ENCODE results near the gene FLNB.
A peak's percentile ranks its signal among the peaks of the same experiment; 100 is the strongest.

FLNB gene

GRCh38 chr3:58059349-58060321, 51.4 kb downstream of the FLNB start:
- no peak for DNase-seq

- no peak for DNase-seq
These were observed 54.2 kb downstream of the FLNB start for GRCh38 chr3:58062472-58062871.

DNA sequence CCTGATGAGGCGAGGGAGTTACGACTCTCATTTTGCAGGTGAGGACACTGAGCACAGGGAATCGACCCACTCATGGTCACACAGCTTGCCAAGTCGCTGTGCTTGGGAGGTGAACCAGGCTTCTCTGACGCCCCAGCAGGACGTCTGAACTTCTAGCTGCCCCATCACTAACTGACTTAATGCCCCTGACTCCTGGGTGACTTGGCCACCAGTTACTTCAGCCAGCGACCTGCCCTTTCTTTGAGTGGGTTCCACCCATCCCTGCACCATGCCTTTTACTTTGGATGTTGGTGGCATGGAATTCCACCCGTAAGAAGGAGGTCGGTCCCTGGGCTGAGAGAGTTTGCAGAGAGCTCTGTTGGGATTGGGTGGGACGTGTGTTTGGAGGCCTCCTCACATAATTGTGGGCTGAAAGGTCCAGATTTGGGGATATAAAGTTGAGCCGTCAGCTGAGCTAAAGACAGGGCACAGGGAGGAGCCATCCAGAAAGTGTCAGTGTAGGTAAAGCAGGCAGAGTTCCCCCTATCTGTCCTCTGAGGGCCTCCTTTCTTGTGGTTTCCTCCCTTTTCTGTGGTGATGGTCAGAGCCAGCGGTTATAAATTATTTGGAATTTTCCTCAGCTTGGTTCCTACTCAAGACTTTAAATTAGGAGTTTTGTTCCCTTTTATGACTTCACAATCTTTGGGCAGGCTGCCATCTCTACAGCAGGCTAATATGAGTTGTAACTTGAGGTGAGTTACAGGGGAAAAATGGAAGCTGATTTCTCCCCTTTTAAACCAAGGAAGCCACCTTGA, 55.0 kb downstream of the FLNB start:
- no peak for DNase-seq

DNA sequence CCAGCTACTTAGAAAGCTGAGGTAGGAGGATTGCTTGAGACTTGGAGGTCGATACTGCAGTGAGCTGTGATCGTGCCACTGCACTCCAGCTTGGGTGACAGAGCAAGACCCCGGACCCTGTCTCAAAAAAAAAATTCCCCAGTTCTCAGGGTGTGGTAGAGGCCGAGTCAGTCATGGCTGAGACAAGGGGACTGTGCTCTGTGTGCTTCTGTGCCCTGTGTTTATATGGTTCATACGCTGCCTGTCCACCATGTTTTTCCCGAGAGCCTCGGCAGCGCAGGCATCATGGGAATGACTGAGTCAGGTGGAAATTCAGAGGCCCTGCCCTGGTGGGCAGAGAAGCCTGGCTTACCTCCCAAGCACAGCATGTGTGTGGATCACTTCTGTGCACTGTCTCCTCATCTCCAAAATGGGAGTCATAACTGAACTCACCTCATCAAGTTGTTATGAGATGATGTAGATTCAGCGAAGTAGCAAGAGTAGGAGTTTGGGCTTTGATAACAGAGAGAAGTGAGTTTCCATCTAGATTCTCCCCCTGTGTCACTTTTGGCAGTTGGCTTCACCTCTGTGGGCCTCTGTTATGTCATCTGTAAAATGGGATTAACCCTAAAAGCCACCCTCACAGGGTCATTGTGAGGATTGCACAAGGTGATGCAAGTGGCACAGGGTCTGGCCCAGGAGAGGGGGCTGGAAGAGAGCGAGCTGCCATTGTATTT, 56.9 kb downstream of the FLNB start:
- no peak for DNase-seq

DNA sequence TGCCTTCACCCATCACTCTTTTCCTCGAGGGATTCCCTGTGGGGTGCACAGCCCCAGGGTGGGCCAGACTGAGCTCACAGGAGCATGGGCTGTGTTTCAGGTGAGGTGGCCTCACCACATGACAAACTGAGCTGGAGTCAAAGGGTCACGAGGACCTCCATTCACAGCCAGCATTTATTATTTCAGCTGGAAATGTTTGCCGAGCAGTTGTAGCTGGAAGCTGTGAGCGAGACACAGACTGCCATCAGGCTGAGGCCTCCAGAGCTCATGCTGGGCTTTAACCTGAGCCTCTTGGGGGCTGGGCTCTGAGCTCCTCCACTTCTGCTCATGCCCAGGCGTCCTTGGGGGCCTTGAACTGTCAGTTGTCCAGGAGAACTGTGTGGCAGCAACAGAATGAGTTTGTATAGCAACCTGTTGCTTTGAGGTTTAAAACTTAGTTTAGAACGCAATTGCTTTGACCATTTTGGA, 57.5 kb downstream of the FLNB start:
- no peak for DNase-seq

GRCh38 chr3:58066842-58067241, 58.6 kb downstream of the FLNB start:
- no peak for DNase-seq

DNA sequence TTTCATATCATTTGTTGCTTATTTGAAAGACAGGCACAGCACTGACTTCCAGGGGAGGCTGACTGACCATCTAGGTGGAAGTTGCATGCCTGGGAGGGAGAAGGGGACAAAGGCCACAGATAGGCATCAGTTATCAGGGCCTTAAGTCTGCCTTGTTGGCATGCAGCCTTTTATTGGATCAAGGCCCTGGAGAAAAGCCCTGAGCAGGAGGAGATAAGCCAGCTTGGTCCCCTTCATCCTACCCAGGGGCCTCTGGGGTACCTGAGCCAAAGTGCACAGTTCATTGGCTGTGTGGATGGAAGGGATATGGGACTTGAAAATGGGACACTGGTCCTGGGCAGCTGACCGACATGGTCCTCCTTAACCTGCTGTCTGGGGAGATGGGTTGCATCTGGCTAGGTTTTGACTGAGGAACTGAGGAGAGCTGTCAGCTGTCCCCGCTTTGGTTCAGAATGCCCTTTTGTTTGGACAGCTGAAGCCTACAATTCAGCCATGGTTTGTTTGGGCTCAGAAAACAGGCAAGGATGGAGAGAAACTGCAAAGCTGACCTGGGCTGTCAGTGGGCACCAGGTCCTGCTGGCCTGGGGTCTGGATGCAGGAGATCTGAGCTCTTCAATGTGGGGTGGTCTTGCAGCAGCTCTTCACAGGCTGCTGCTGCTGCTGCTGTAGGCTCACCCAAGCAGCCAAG, 60.0 kb downstream of the FLNB start:
- DNase-seq = no peak

DNA sequence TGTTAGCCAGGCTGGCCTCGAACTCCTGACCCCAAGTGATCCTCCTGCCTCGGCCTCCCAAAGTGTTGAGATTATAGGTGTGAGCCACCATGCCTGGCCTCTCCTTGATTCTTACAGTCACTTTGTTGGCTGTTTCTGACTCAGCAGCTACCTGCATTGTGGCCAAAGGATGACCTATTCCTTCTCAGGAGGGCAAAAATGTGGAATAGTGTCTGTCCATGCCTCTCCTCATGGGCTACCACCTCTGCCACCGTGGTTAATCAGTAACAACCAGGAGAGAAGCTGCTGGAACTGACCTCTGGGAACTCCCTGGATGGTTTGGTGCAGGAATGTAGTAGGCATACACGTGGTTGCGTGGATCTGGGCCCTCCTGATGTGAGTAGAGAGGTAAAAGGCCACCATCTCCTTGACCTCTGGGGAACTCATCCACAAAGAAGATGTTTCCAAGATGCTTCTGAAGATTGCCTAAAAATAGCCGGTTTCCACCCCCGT, 63.3 kb downstream of the FLNB start:
- DNase-seq = no peak

DNA sequence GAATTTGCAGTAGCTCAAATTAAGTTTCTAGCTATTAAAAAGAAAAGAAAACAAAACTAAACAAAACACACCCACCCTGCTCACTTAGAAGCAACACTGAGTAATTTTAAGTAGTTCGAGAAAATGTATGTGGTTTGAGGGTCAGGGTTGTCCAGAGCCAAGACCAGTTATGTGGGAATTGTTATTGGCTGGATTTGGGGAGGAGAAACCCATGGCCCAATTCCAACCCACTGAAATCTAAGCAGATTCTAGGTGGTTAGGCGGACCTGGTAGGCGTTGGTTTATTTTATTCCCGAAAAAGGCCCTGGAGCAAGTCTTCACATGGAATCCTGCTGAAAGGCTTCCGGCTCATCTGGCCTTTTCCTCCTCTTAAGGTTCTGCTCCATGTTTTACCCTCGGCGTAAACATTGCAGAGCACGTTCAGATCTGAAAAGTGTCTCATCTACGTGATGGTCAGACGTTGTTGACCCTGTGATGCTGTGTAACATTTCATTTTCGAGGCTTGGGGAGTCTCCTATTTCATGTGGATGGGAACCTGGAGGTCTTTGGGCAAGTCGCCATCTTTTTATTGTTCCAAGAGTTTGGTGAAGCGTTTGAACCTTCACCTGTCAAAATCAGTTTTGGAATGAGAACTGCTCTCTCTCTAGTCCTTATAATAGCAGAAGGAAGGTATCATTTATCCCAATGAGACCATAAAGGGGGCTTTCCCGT, 64.0 kb downstream of the FLNB start:
- no peak for DNase-seq

GRCh38 chr3:58072763-58073130, 64.5 kb downstream of the FLNB start:
- no peak for DNase-seq

DNA sequence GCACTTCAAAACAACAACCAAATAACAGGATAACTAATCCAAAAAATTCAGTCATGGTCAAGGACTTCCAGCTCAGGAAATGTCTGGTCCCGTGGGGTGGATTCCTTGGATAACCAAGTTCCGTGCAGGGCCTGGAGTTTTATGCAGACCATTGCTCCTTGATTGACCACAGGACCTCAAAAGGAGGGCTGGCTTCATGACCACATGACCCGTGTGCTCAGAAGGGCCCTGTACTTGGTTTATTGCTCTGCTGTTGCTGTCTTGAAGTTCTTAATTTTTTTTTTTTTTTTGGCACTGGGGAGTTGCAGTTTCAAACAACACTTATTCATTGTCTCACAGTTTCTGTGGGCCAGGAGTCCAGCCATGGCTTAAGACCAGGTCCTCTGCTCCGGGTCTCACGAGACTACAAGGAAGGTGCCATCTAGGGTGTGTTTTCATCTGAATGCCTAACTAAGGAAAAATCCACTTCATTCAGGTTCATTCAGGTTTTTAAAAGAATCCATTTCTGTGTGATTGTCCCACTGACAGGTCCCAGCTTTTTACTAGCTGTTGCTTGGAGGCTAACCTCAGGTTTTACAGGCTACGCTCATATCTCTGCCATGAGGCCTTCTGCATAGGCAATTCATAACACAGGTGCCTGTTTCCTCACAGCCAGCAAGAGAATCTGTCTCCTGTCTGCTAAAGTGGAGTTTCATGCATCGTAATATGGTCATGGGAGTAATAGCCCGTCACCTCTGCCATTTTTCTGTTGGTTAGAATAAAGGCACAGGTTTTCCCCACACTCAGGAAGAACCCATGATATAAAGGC, 65.3 kb downstream of the FLNB start:
- no peak for DNase-seq

DNA sequence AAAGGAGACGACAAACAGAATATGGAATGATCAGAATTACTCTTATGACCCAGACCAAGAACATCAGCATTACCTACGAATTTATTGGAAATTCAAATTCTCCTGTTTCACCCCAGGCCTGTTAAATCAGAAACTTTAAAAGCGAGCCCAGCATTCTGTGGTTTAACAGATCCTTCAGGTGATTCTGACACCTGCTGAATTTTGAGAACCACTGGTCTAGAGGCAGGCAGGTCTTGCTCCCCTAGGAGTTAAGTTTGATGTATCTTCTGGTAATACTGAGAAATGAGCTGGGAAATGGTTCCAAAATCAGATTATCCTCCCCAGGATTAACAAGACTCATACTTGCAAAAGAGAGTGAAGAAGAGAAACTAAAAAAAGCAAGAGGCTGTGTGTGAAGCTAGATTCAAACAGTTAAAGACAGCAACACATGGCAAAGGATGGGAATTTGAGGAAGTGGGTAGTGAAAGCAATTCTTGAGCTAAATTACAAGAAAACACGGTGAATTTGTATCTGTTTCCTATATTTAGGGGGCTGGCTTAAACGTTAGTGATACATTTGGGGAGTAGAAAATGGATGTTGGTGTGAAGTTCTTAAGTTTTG, 66.0 kb downstream of the FLNB start:
- DNase-seq = no peak

DNA sequence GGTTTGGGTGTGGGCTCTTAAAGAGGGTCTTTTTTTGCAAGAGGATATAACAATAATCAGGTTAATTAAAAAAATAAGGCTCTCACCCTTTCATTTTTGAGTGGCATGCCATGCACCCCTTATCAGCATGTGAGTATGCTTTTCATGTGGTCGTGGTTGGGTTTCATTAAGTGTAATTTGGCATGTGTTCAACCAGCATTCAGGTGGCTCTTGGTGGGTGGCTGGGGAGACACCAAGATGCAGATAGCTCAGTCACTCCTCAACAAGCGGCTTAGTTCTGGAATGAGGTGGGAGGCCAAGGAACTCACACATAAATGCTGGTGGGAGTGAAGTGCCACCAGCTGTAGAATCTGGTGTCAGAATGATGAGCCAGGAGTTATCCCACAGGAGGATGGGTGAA, 66.8 kb downstream of the FLNB start:
- DNase-seq = peak; percentile 24

DNA sequence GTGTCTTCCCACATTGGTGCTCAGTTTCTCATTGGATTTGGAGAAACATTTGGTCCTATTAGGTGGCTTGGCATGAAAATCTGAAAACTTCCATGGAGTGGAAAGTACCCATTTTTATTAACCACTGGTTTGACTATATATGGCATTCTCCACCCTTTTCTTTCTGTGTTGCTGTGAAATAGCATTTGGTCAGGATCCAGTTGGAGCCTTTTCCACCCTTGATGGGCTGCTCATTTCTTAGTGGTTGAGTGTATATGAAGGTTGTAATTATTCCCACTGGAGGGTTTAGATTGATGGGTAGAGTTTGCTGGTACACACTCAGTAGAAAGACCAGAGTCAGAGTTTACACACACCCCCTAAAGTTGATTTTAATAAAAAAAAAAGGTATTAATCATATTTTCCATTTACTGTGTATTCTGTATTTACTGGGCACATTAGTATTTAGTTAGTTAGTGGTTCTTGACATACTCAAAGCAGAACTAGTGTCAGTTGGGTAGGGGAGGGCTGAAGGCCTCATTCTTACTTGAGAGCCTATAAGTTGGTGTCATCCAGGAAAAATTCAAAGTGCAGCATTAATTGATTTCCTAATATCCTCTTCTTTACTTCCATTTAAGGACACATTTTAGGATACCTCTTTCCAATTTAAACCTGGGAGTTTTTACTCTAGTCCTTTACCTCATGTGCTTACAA, 69.5 kb downstream of the FLNB start:
- DNase-seq = peak; percentile 3

- no peak for DNase-seq
These were observed 70.4 kb downstream of the FLNB start for GRCh38 chr3:58078610-58079009.

DNA sequence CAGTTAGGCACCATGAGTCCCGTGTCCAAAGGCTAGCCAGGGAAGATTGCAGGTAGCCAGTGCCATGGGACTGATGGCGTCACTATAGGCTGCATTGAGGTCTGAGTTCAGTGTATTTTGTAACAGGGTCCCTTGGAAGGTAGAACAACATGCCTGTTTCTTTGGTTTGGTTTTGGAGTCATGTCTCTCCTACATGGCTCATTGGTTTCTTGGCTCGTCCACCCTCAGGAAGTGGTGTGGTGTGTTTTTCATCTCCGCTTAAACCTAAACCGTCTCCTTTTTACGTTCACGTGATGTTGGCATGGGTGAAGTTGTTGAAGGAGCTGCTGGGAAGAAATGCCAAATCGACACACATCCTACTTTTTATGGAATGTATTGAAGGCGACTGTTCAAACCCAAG, 71.6 kb downstream of the FLNB start:
- no peak for DNase-seq

DNA sequence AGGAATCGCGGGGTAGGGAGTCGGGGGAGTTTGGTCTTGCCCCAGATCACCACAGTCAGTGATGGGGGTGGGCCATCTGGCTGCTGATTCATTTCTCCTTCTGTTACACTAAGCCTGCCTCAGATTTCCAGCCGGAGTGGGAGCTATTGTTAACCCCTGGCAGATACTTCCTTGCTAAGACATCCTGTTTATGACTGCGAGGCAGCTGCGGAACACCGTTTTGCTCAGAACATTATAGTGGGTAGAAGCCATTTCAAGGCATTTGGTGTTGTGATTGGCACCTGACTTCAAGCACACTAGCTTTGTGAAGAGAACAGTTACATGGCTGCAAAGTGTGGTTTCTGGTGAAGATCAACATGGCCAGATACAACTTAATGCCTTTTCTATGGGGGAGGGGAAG, 73.8 kb downstream of the FLNB start:
- peak; percentile 2 for DNase-seq

DNA sequence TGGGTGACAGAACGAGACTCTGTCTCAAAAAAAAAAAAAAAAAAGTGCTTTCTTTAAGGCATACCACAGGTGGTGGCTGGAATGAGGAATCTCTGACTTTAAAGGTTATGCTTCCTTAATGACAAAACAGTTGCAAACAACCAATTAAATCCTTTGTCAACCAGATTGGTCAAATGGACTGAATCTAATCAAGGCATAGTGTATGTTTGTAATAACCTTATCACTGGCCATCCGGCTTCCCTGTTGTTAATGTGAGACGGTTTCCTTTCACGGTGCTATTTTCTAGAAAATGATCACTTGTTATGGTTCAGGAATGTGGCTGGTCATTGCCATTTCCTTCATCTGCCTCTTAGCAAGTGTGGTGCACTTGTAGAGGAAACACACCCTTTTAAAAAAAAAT, 75.9 kb downstream of the FLNB start:
- no peak for DNase-seq

GRCh38 chr3:58084788-58085543, 76.7 kb downstream of the FLNB start:
- DNase-seq = no peak
